HEK293 (cell line): Measurements from ENCODE around the gene CLIC3.

Experiments
- BCL11A ChIP-seq: fragments of 450-650 bp; formaldehyde crosslinking; IDR thresholded peaks from 2 replicates; pipeline ENCODE4 v1.5.1; 2016; ENCODE audit warnings: low read depth, missing biosample characterization, missing genetic modification characterization
- KLF8 ChIP-seq: fragments of 450-650 bp; formaldehyde crosslinking; IDR thresholded peaks from 2 replicates; pipeline ENCODE4 v1.5.1; 2016; ENCODE audit warnings: missing biosample characterization, missing genetic modification characterization
- SP2 ChIP-seq: fragments of 450-650 bp; formaldehyde crosslinking; IDR thresholded peaks from 2 replicates; pipeline ENCODE4 v1.5.1; 2016; ENCODE audit warnings: missing biosample characterization, missing genetic modification characterization
- ZNF138 ChIP-seq: fragments of 450-650 bp; formaldehyde crosslinking; IDR thresholded peaks from 2 replicates; pipeline ENCODE4 v1.5.1; 2016; ENCODE audit warnings: missing biosample characterization, missing genetic modification characterization, borderline replicate concordance
- ZNF223 ChIP-seq: fragments of 450-650 bp; formaldehyde crosslinking; IDR thresholded peaks from 2 replicates; pipeline ENCODE4 v1.5.1; 2016; ENCODE audit warnings: missing biosample characterization, missing genetic modification characterization
- ZNF24 ChIP-seq: fragments of 450-650 bp; formaldehyde crosslinking; IDR thresholded peaks from 2 replicates; pipeline ENCODE4 v1.5.1; 2016; ENCODE audit warnings: missing biosample characterization, missing genetic modification characterization
- ZSCAN30 ChIP-seq: fragments of 450-650 bp; IDR thresholded peaks from 2 replicates; pipeline ENCODE4 v1.5.1; 2018; ENCODE audit warnings: missing biosample characterization, mild to moderate bottlenecking, missing genetic modification characterization, moderate library complexity
- TF ChIP-seq, protein P1 (sequence below): fragments of 450-650 bp; formaldehyde crosslinking; IDR thresholded peaks from 2 replicates; pipeline ENCODE4 v1.5.1; 2016; ENCODE audit warnings: missing biosample characterization, missing genetic modification characterization
- TF ChIP-seq, protein P2 (sequence below): fragments of 450-650 bp; formaldehyde crosslinking; IDR thresholded peaks from 2 replicates; pipeline ENCODE4 v1.5.1; 2016; ENCODE audit warnings: missing biosample characterization, missing genetic modification characterization
- TF ChIP-seq, protein P3 (sequence below): fragments of 450-650 bp; formaldehyde crosslinking; IDR thresholded peaks from 2 replicates; pipeline ENCODE4 v1.5.1; 2016; ENCODE audit warnings: missing biosample characterization, missing genetic modification characterization
- TF ChIP-seq, protein P4 (sequence below): fragments of 450-650 bp; formaldehyde crosslinking; IDR thresholded peaks from 2 replicates; pipeline ENCODE4 v1.5.1; 2016; ENCODE audit warnings: missing biosample characterization, missing genetic modification characterization
- TF ChIP-seq, protein P5 (sequence below): fragments of 450-650 bp; IDR thresholded peaks from 2 replicates; pipeline ENCODE4 v1.5.1; 2018; ENCODE audit warnings: missing biosample characterization, mild to moderate bottlenecking, missing genetic modification characterization
- TF ChIP-seq, protein P6 (sequence below): fragments of 450-650 bp; formaldehyde crosslinking; IDR thresholded peaks from 2 replicates; pipeline ENCODE4 v1.5.1; 2016; ENCODE audit warnings: missing biosample characterization, missing genetic modification characterization, low read depth

DNA sequence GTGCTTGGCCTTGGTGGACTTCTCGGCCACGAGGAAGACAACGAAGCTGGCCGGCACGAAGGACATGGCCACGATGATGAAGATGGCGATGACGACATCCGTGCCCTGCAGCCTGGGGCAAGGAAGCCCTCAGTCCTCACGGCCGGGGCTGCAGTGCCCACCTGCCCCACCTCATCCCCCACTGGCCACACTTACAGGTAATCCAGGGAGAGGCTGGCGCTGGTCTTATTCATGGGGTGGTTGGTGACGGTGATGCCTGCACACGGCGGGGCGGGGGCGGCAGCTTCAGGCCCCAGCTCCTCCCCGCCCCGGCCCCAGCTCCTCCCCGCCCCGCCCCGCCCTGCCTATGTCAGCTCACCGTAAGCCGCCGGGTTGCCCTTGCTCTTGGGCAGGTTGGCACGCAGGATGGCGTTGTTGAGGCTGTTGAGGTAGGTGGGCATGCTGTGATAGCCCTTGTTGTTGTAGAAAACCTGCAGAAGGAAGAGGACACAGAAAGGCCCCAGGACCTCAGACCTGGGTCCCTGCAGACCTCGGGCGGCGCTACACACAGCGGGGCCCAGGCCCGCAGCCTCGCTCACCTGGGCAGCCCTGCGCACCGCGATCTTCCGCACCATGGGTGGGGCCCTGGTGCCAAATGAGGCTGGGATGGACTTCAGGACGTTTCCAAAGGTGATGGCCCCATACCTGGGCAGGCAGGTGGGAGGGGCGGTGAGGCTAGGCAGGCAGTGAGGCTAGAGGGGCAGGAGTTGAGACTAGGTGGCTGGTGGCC, 15.7 kb upstream of the CLIC3 start:
- TF ChIP-seq, protein P1, sequence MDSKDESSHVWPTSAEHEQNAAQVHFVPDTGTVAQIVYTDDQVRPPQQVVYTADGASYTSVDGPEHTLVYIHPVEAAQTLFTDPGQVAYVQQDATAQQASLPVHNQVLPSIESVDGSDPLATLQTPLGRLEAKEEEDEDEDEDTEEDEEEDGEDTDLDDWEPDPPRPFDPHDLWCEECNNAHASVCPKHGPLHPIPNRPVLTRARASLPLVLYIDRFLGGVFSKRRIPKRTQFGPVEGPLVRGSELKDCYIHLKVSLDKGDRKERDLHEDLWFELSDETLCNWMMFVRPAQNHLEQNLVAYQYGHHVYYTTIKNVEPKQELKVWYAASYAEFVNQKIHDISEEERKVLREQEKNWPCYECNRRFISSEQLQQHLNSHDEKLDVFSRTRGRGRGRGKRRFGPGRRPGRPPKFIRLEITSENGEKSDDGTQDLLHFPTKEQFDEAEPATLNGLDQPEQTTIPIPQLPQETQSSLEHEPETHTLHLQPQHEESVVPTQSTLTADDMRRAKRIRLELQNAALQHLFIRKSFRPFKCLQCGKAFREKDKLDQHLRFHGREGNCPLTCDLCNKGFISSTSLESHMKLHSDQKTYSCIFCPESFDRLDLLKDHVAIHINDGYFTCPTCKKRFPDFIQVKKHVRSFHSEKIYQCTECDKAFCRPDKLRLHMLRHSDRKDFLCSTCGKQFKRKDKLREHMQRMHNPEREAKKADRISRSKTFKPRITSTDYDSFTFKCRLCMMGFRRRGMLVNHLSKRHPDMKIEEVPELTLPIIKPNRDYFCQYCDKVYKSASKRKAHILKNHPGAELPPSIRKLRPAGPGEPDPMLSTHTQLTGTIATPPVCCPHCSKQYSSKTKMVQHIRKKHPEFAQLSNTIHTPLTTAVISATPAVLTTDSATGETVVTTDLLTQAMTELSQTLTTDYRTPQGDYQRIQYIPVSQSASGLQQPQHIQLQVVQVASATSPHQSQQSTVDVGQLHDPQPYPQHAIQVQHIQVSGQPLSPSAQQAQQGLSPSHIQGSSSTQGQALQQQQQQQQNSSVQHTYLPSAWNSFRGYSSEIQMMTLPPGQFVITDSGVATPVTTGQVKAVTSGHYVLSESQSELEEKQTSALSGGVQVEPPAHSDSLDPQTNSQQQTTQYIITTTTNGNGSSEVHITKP (tag by site-specific recombination), result no peak
- TF ChIP-seq, protein P2, sequence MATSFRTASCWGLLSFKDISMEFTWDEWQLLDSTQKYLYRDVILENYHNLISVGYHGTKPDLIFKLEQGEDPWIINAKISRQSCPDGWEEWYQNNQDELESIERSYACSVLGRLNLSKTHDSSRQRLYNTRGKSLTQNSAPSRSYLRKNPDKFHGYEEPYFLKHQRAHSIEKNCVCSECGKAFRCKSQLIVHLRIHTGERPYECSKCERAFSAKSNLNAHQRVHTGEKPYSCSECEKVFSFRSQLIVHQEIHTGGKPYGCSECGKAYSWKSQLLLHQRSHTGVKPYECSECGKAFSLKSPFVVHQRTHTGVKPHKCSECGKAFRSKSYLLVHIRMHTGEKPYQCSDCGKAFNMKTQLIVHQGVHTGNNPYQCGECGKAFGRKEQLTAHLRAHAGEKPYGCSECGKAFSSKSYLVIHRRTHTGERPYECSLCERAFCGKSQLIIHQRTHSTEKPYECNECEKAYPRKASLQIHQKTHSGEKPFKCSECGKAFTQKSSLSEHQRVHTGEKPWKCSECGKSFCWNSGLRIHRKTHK, result no peak
- TF ChIP-seq ZNF138 (no peak), ZNF24 (tag by site-specific recombination) (no peak), KLF8 (no peak), SP2 (no peak), ZSCAN30 (tag by site-specific recombination) (no peak), BCL11A (tag by site-specific recombination) (no peak), ZNF223 (tag by site-specific recombination) (no peak)
- TF ChIP-seq, protein P3, sequence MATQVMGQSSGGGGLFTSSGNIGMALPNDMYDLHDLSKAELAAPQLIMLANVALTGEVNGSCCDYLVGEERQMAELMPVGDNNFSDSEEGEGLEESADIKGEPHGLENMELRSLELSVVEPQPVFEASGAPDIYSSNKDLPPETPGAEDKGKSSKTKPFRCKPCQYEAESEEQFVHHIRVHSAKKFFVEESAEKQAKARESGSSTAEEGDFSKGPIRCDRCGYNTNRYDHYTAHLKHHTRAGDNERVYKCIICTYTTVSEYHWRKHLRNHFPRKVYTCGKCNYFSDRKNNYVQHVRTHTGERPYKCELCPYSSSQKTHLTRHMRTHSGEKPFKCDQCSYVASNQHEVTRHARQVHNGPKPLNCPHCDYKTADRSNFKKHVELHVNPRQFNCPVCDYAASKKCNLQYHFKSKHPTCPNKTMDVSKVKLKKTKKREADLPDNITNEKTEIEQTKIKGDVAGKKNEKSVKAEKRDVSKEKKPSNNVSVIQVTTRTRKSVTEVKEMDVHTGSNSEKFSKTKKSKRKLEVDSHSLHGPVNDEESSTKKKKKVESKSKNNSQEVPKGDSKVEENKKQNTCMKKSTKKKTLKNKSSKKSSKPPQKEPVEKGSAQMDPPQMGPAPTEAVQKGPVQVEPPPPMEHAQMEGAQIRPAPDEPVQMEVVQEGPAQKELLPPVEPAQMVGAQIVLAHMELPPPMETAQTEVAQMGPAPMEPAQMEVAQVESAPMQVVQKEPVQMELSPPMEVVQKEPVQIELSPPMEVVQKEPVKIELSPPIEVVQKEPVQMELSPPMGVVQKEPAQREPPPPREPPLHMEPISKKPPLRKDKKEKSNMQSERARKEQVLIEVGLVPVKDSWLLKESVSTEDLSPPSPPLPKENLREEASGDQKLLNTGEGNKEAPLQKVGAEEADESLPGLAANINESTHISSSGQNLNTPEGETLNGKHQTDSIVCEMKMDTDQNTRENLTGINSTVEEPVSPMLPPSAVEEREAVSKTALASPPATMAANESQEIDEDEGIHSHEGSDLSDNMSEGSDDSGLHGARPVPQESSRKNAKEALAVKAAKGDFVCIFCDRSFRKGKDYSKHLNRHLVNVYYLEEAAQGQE (tag by site-specific recombination), result no peak
- TF ChIP-seq, protein P4, sequence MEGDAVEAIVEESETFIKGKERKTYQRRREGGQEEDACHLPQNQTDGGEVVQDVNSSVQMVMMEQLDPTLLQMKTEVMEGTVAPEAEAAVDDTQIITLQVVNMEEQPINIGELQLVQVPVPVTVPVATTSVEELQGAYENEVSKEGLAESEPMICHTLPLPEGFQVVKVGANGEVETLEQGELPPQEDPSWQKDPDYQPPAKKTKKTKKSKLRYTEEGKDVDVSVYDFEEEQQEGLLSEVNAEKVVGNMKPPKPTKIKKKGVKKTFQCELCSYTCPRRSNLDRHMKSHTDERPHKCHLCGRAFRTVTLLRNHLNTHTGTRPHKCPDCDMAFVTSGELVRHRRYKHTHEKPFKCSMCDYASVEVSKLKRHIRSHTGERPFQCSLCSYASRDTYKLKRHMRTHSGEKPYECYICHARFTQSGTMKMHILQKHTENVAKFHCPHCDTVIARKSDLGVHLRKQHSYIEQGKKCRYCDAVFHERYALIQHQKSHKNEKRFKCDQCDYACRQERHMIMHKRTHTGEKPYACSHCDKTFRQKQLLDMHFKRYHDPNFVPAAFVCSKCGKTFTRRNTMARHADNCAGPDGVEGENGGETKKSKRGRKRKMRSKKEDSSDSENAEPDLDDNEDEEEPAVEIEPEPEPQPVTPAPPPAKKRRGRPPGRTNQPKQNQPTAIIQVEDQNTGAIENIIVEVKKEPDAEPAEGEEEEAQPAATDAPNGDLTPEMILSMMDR (tag by site-specific recombination), result no peak
- TF ChIP-seq, protein P5, sequence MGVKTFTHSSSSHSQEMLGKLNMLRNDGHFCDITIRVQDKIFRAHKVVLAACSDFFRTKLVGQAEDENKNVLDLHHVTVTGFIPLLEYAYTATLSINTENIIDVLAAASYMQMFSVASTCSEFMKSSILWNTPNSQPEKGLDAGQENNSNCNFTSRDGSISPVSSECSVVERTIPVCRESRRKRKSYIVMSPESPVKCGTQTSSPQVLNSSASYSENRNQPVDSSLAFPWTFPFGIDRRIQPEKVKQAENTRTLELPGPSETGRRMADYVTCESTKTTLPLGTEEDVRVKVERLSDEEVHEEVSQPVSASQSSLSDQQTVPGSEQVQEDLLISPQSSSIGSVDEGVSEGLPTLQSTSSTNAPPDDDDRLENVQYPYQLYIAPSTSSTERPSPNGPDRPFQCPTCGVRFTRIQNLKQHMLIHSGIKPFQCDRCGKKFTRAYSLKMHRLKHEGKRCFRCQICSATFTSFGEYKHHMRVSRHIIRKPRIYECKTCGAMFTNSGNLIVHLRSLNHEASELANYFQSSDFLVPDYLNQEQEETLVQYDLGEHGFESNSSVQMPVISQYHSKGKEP (tag by site-specific recombination), result no peak
- TF ChIP-seq, protein P6, sequence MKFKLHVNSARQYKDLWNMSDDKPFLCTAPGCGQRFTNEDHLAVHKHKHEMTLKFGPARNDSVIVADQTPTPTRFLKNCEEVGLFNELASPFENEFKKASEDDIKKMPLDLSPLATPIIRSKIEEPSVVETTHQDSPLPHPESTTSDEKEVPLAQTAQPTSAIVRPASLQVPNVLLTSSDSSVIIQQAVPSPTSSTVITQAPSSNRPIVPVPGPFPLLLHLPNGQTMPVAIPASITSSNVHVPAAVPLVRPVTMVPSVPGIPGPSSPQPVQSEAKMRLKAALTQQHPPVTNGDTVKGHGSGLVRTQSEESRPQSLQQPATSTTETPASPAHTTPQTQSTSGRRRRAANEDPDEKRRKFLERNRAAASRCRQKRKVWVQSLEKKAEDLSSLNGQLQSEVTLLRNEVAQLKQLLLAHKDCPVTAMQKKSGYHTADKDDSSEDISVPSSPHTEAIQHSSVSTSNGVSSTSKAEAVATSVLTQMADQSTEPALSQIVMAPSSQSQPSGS (tag by site-specific recombination), result no peak
